ENCODE results near the gene TECR. TPM values are rescaled to one million over a fixed set of nuclear protein-coding genes. Genes with fewer than 3 reads are reported as not detected.

TECR gene
- total RNA-seq, 1 experiment from 2014 or later: 164 TPM

GRCh38 chr19:14575428-14575980 lies 46.1 kb downstream of the TECR start:
- Histone ChIP-seq H2BK5ac (ENCODE audit: insufficient read length, low read length) (no peak overlapping the region), H2BK12ac (ENCODE audit: insufficient read length, low read depth, low read length) (no peak overlapping the region), H3K79me2 (ENCODE audit: insufficient read depth, low read length) (peaks cover 8% of the 10 kb centered on the region; the same call in 1 of the 2 replicates), H3K4me2 (ENCODE audit: insufficient read depth, insufficient read length, low read length) (no peak overlapping the region), H2AK5ac (ENCODE audit: insufficient read length, low read length) (no peak overlapping the region), H3K56ac (ENCODE audit: insufficient read length, low read depth, low read length) (no peak overlapping the region), H3K4me1 (ENCODE audit: insufficient read depth, low read length) (no peaks in the 10 kb centered on the region), H3T11ph (ENCODE audit: low read length) (no peak overlapping the region), H3K9ac (ENCODE audit: extremely low read depth, insufficient read length, low read length) (no peak overlapping the region), H4K8ac (replicated peaks; ENCODE audit: insufficient read length, low read depth, low read length) (no peak overlapping the region), H2BK20ac (ENCODE audit: low read depth, low read length, poor library complexity, severe bottlenecking) (no peak overlapping the region), H3K27me3 (ENCODE audit: insufficient read depth, low read length) (no peaks in the 10 kb centered on the region), H2BK15ac (ENCODE audit: low read depth, low read length) (no peak overlapping the region), H4K5ac (ENCODE audit: insufficient read length, low read depth, low read length) (no peak overlapping the region), H3K23me2 (ENCODE audit: insufficient read length, low read depth, low read length, poor library complexity, severe bottlenecking) (peaks cover 8% of the 10 kb centered on the region), H3K9me3 (ENCODE audit: control insufficient read depth, low read depth, low read length) (no peaks in the 10 kb centered on the region), H2AFZ (ENCODE audit: low read length) (no peak overlapping the region), H4K91ac (ENCODE audit: insufficient read length, low read depth, low read length) (no peak overlapping the region), H3K79me1 (ENCODE audit: insufficient read depth, low read depth, low read length, poor library complexity, severe bottlenecking) (no peaks in the 10 kb centered on the region), H3K14ac (ENCODE audit: insufficient read depth, low read length) (no peak overlapping the region), H3K23ac (ENCODE audit: insufficient read length, low read depth, low read length) (no peak overlapping the region), H2BK120ac (ENCODE audit: low read depth, low read length, poor library complexity, severe bottlenecking) (no peak overlapping the region), H4K20me1 (ENCODE audit: control insufficient read depth, insufficient read depth, insufficient read length) (no peaks in the 10 kb centered on the region), H3K18ac (ENCODE audit: insufficient read length, low read depth, low read length) (no peak overlapping the region), H3K4ac (ENCODE audit: low read depth, low read length) (no peak overlapping the region), H3K27ac (ENCODE audit: insufficient read length, low read depth, low read length) (no peak overlapping the region)
- H3K9me3 Mint-ChIP-seq: peaks cover 0 to 6% of the 10 kb centered on the region in 2 experiments; a peak in 2 of 5 replicates
- peaks cover 5 to 13% of the 10 kb centered on the region in 2 experiments for H3K4me1 Mint-ChIP-seq
- no peak for DNase-seq
- H3K27ac Mint-ChIP-seq: no peak overlapping the region
- no peak for TF ChIP-seq CTCF (conservative IDR thresholded peaks at IDR 0.05)
- WGBS (ENCODE audit: extremely low coverage, insufficient read length, low lambda C conversion rate): no CpG with 5 or more reads among the region's 6 CpGs
- no peaks in the 10 kb centered on the region; a peak in 1 of 7 replicates for H3K36me3 Mint-ChIP-seq (ENCODE audit: insufficient read depth in 1 of 3, low read depth in 3 of 3)
- H3K27me3 Mint-ChIP-seq (ENCODE audit: low read depth): 0 out of 2 replicates have a peak, but pooled peaks cover 2% of the 10 kb centered on the region
- no peak overlapping the region for H3K4me3 Mint-ChIP-seq

Data from H9 (cell line).